HepG2 (cell line): ENCODE results near the gene TMEM232. TPM values are rescaled to one million over a fixed set of nuclear protein-coding genes. Genes with fewer than 3 reads are reported as not detected.

Experiments used
- ATAC-seq: fragments of 200-7000 bp; cut with Tn5 transposase; 3 replicates; pipeline ENCODE4 v1.9.1; 2020; ENCODE audit warnings: mild to moderate bottlenecking, moderate library complexity
- BruUV-seq: library from RNA; stranded (reverse); fragments of 400-500 nt; replicated peaks from 2 replicates; lab custom pipeline; 2021; lab: Mats Ljungman, UMichigan
- CTCF ChIA-PET: fragments of 300-600 bp; formaldehyde crosslinking; extraction: SDS; loops from one replicate; lab custom pipeline; 2021; ENCODE audit warnings: low total read pairs, inconsistent platforms, low intra/inter-chr PET ratio; lab: Yijun Ruan, JAX
- POLR2A ChIA-PET: fragments of 350-600 bp; sonication (Branson Sonifier 250); formaldehyde crosslinking; loops from one replicate; lab custom pipeline; 2020; ENCODE audit warnings: antibody characterized with exemption, inconsistent platforms; lab: Yijun Ruan, JAX
- DNase-seq: peaks from one replicate; pipeline ENCODE4 v3.0.0-alpha.2; 2015; ENCODE audit warnings: low spot score
- FAIRE-seq: peaks from 3 replicates; lab custom pipeline; 2011; peaks lifted over from hg19 to GRCh38; lab: Jason Lieb, UNC
- H2AFZ ChIP-seq: one replicate; pipeline ENCODE4 v1.6.1; 2011; ENCODE audit warnings: low read length, inconsistent platforms
- H3K27ac ChIP-seq: fragments of 300-600 bp; 3 replicates; pipeline ENCODE4 v1.8.0; 2011; ENCODE audit warnings: mixed run types, mild to moderate bottlenecking, mixed read lengths, low read length, inconsistent platforms; ENCODE audit not compliant: insufficient read depth; ENCODE audit errors: extremely low read length
- H3K27me3 ChIP-seq, 2 experiments: fragments of 200-600 bp in 1 of 2; 2 replicates in 1 of 2; 3 replicates in 1 of 2; pipeline versions ENCODE4 v1.6.0 to v1.8.0; 2011; ENCODE audit warnings: low read length in 2 of 2, mild to moderate bottlenecking in 2 of 2, moderate library complexity in 2 of 2, inconsistent platforms in 1 of 2; ENCODE audit not compliant: insufficient read depth in 2 of 2, control insufficient read depth in 1 of 2
- H3K36me3 ChIP-seq, 2 experiments: fragments of 200-600 bp in 1 of 2; replicated peaks in 1 of 2; 2 replicates in 1 of 2; 3 replicates in 1 of 2; pipeline versions ENCODE4 v1.5.1 to v1.8.0; 2011; ENCODE audit warnings: low read length in 2 of 2, inconsistent platforms in 1 of 2; ENCODE audit not compliant: insufficient read depth in 2 of 2, control insufficient read depth in 1 of 2
- H3K4me1 ChIP-seq: 2 replicates; pipeline ENCODE4 v1.5.1; 2012; ENCODE audit warnings: low read length, inconsistent platforms; ENCODE audit not compliant: insufficient read depth
- H3K4me2 ChIP-seq: 2 replicates; pipeline ENCODE4 v1.6.0; 2011; ENCODE audit warnings: low read depth, low read length, inconsistent platforms
- H3K4me3 ChIP-seq, 3 experiments: fragments of 200-600 bp in 1 of 3; sonication (generic), shearing (Covaris generic) in 1 of 3; replicated peaks in 1 of 3; 2 replicates each; pipeline ENCODE4 v1.5.1; 2011 to 2016; ENCODE audit warnings: low read length in 3 of 3, inconsistent platforms in 2 of 3, low read depth in 2 of 3, mild to moderate bottlenecking in 2 of 3, control low read depth in 1 of 3, mixed read lengths in 1 of 3; ENCODE audit not compliant: insufficient read depth in 1 of 3
- H3K79me2 ChIP-seq: one replicate; pipeline ENCODE4 v1.6.1; 2011; ENCODE audit warnings: low read length, inconsistent platforms; ENCODE audit not compliant: insufficient read depth
- H3K9ac ChIP-seq: 2 replicates; pipeline ENCODE4 v1.6.0; 2011; ENCODE audit warnings: mild to moderate bottlenecking, low read depth, low read length, inconsistent platforms; ENCODE audit not compliant: insufficient read depth
- H3K9me3 ChIP-seq: 2 replicates; pipeline ENCODE4 v1.5.1; 2012; ENCODE audit warnings: mild to moderate bottlenecking, low read length
- H4K20me1 ChIP-seq: 2 replicates; pipeline ENCODE4 v1.6.0; 2011; ENCODE audit warnings: inconsistent platforms, mild to moderate bottlenecking, low read length, moderate library complexity; ENCODE audit not compliant: insufficient read depth
- ASH2L ChIP-seq: fragments of 300-600, 200-600 bp; sonication (generic); IDR thresholded peaks from 2 replicates; pipeline ENCODE4 v1.7.0; 2017; ENCODE audit warnings: low read depth, mild to moderate bottlenecking, moderate library complexity, mixed read lengths, low read length; ENCODE audit not compliant: insufficient read length
- CENPT ChIP-seq: sonication (generic); formaldehyde crosslinking; IDR thresholded peaks from 2 replicates; pipeline ENCODE4 v1.8.0; 2022; ENCODE audit warnings: low read depth, mild to moderate bottlenecking, moderate library complexity, missing genetic modification reagents
- CREM ChIP-seq, 2 experiments: sonication (generic) in 1 of 2; formaldehyde crosslinking in 1 of 2; IDR thresholded peaks; 2 replicates each; pipeline versions ENCODE4 v1.4.0 to v1.6.1; 2016 to 2020; ENCODE audit warnings: antibody characterized with exemption in 1 of 2, mild to moderate bottlenecking in 1 of 2, missing genetic modification reagents in 1 of 2
- GATA4 ChIP-seq: sonication (generic); IDR thresholded peaks from 2 replicates; pipeline ENCODE4 v1.6.1; 2016; ENCODE audit warnings: antibody characterized with exemption, low read depth, borderline replicate concordance
- KDM6A ChIP-seq: IDR thresholded peaks from 2 replicates; pipeline ENCODE4 v1.6.1; 2016; ENCODE audit warnings: low read depth
- PTBP1 ChIP-seq: fragments of 200-400 bp; formaldehyde crosslinking; IDR thresholded peaks from 2 replicates; pipeline ENCODE4 v1.6.1; 2018; ENCODE audit warnings: low read length, low read depth; ENCODE audit not compliant: poor library complexity, severe bottlenecking
- YEATS2 ChIP-seq: sonication (generic); formaldehyde crosslinking; IDR thresholded peaks from 2 replicates; pipeline ENCODE4 v1.4.0; 2020; ENCODE audit warnings: missing genetic modification reagents, borderline replicate concordance
- ZNF275 ChIP-seq: sonication (generic); formaldehyde crosslinking; IDR thresholded peaks from 2 replicates; pipeline ENCODE4 v1.8.0; 2022; ENCODE audit warnings: missing genetic modification reagents, mild to moderate bottlenecking, inconsistent platforms, borderline replicate concordance
- ZNF282 ChIP-seq: fragments of 450-650 bp; IDR thresholded peaks from 2 replicates; pipeline ENCODE4 v1.6.1; 2018; ENCODE audit not compliant: partially characterized antibody
- ZNF296 ChIP-seq: sonication (generic); formaldehyde crosslinking; conservative IDR thresholded peaks from 2 replicates; pipeline ENCODE4 v1.5.0; 2020; ENCODE audit warnings: mild to moderate bottlenecking, missing genetic modification reagents
- ZSCAN12 ChIP-seq: sonication (generic); formaldehyde crosslinking; IDR thresholded peaks from 2 replicates; pipeline ENCODE4 v1.9.0; 2021; ENCODE audit warnings: mild to moderate bottlenecking, missing genetic modification reagents
- in situ Hi-C: cut with HindIII; loops from 2 replicates; pipeline ENCODE4 v1.10.0; 2017; ENCODE audit warnings: low pct_unique_long_range_greater_than_20kb; ENCODE audit not compliant: extremely low pct_ligation_motif_present
- intact Hi-C: fragments of 100-400 bp; cut with micrococcal nuclease; formaldehyde crosslinking; loops from one replicate; pipeline ENCODE4 v1.10.0; 2022; ENCODE audit not compliant: unreplicated experiment
- polyA plus RNA-seq, 8 experiments: library from polyadenylated mRNA; depleted of rRNA in 3 of 8; stranded (reverse) in 7 of 8; unstranded in 1 of 8; fragments of >200 nt; fragmentation: Illumina TruSeq in 4 of 8; extraction: Trizol in 4 of 8; gene quantifications; 2 replicates each; pipeline versions ENCODE4 v1.2.1 to v1.2.3, GENCODE V29; 2011 to 2016; ENCODE audit warnings: low read depth in 4 of 8, missing spikeins in 1 of 8, mixed read lengths in 1 of 8; ENCODE audit not compliant: insufficient read depth in 1 of 8
- total RNA-seq, 5 experiments: library from RNA; depleted of rRNA; stranded (reverse); fragments of >200 nt; fragmentation: Illumina TruSeq; extraction: Trizol; gene quantifications; 2 replicates each; pipeline ENCODE4 v1.2.3, GENCODE V29; 2016; ENCODE audit warnings: low read depth in 1 of 5
- TF ChIP-seq, protein P1 (sequence below): sonication (generic); formaldehyde crosslinking; IDR thresholded peaks from 2 replicates; pipeline ENCODE4 v1.4.0; 2020; ENCODE audit warnings: low read depth, mild to moderate bottlenecking, missing genetic modification reagents
- TF ChIP-seq, protein P2 (sequence below): sonication (generic); formaldehyde crosslinking; IDR thresholded peaks from 2 replicates; pipeline ENCODE4 v1.4.0; 2020; ENCODE audit warnings: missing genetic modification reagents
- TF ChIP-seq, protein P3 (sequence below): sonication (generic); formaldehyde crosslinking; IDR thresholded peaks from 2 replicates; pipeline ENCODE4 v1.4.0; 2020; ENCODE audit warnings: missing genetic modification reagents, mild to moderate bottlenecking, borderline replicate concordance

TMEM232 gene
- total and polyA plus RNA-seq, 2 of the 13 experiments (the other 11 are each of a cell fraction or from before 2014, with no cell fraction given): 0.29 to 0.71 TPM

GRCh38 chr5:110726249-110727024 is at the start of gene TMEM232 (continued):
- TF ChIP-seq CREM (IDR thresholded peaks at IDR 0.05): peak; percentile 41; the same call in 1 of the 2 replicates
- TF ChIP-seq CREM (CRISPR knock-in tag; IDR thresholded peaks at IDR 0.05): no peak
- TF ChIP-seq ASH2L: no peak
- TF ChIP-seq, protein P1, sequence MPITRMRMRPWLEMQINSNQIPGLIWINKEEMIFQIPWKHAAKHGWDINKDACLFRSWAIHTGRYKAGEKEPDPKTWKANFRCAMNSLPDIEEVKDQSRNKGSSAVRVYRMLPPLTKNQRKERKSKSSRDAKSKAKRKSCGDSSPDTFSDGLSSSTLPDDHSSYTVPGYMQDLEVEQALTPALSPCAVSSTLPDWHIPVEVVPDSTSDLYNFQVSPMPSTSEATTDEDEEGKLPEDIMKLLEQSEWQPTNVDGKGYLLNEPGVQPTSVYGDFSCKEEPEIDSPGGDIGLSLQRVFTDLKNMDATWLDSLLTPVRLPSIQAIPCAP (CRISPR knock-in tag): no peak

DNA sequence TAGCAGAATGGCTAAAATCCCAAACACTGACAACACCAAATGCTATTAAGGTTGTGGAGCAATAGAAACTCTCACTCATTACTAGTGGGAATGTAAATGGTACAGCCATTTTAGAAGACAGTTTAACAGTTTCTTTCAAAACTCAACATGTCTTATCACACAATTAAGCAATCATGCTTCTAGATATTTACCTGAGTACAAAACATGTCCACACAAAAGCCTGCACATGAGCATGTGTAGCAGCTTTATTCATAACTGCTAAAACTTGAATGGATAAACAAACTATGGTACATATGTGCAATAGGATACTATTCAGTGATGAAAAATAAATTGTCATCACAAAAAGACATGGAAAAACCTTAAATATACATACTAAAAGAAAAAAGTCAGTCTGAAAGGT is 43.8 kb upstream of the TMEM232 start:
- Histone ChIP-seq H4K20me1 (no peaks in the 10 kb centered on the region), H3K4me3 (no peak overlapping the region), H3K9ac (no peak overlapping the region), H3K9me3 (no peaks in the 10 kb centered on the region), H3K4me1 (no peaks in the 10 kb centered on the region), H3K4me2 (no peak overlapping the region), H3K27ac (no peak overlapping the region), H3K36me3 (no peaks in the 10 kb centered on the region), H3K79me2 (no peaks in the 10 kb centered on the region), H3K27me3 (no peaks in the 10 kb centered on the region), H2AFZ (no peak overlapping the region)
- CTCF ChIA-PET: no interaction called here
- no peak for TF ChIP-seq KDM6A
- TF ChIP-seq ZNF275 (CRISPR knock-in tag): no peak
- TF ChIP-seq GATA4: no peak
- TF ChIP-seq, protein P2, sequence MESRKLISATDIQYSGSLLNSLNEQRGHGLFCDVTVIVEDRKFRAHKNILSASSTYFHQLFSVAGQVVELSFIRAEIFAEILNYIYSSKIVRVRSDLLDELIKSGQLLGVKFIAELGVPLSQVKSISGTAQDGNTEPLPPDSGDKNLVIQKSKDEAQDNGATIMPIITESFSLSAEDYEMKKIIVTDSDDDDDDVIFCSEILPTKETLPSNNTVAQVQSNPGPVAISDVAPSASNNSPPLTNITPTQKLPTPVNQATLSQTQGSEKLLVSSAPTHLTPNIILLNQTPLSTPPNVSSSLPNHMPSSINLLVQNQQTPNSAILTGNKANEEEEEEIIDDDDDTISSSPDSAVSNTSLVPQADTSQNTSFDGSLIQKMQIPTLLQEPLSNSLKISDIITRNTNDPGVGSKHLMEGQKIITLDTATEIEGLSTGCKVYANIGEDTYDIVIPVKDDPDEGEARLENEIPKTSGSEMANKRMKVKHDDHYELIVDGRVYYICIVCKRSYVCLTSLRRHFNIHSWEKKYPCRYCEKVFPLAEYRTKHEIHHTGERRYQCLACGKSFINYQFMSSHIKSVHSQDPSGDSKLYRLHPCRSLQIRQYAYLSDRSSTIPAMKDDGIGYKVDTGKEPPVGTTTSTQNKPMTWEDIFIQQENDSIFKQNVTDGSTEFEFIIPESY (CRISPR knock-in tag): no peak
- no peak for TF ChIP-seq ZSCAN12 (CRISPR knock-in tag)
- no peak for TF ChIP-seq PTBP1
- no peak for TF ChIP-seq CENPT (CRISPR knock-in tag)
- TF ChIP-seq ZNF296 (CRISPR knock-in tag): no peak
- no peak for TF ChIP-seq YEATS2
- TF ChIP-seq ZNF282: no peak
- TF ChIP-seq, protein P3, sequence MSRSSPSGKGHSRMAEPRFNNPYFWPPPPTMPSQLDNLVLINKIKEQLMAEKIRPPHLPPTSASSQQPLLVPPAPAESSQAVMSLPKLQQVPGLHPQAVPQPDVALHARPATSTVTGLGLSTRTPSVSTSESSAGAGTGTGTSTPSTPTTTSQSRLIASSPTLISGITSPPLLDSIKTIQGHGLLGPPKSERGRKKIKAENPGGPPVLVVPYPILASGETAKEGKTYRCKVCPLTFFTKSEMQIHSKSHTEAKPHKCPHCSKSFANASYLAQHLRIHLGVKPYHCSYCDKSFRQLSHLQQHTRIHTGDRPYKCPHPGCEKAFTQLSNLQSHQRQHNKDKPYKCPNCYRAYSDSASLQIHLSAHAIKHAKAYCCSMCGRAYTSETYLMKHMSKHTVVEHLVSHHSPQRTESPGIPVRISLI (CRISPR knock-in tag): no peak
- no peak for DNase-seq
- in situ Hi-C loops: no loop called here
- POLR2A ChIA-PET: no interaction called here
- ATAC-seq: no peak
- BruUV-seq: no TSS peak
- FAIRE-seq: no peak
- intact Hi-C loops: no loop called here
